Lung (tissue), 12 donors: ENCODE data around the gene RSPRY1. TPM values are rescaled to one million over a fixed set of nuclear protein-coding genes. Genes with fewer than 3 reads are reported as not detected.

Source experiments
- ATAC-seq: fragments of 200-7000 bp; cut with Tn5 transposase; one replicate; pipeline ENCODE4 v1.9.1; 2020; ENCODE audit warnings: moderate number of reproducible peaks; ENCODE audit not compliant: insufficient read depth, low FRiP score
- DNase-seq, 3 donors: peaks; one replicate each; pipeline ENCODE4 v3.0.0-alpha.2; 2013 to 2017
- H3K27ac ChIP-seq, 2 donors: one replicate each; pipeline ENCODE4 v1.5.1; 2013; ENCODE audit warnings: mild to moderate bottlenecking in 2 of 2, moderate library complexity in 2 of 2, control low read depth in 1 of 2, inconsistent platforms in 1 of 2, low read depth in 1 of 2, low read length in 1 of 2
- H3K27me3 ChIP-seq, 3 donors: one replicate each; pipeline ENCODE4 v1.5.1; 2013; ENCODE audit warnings: low read length in 2 of 3; ENCODE audit not compliant: control insufficient read depth in 3 of 3, insufficient read depth in 3 of 3
- H3K36me3 ChIP-seq, 4 donors: one replicate each; pipeline ENCODE4 v1.5.1; 2013; ENCODE audit warnings: low read length in 4 of 4, mild to moderate bottlenecking in 1 of 4, moderate library complexity in 1 of 4; ENCODE audit not compliant: control insufficient read depth in 4 of 4, insufficient read depth in 4 of 4
- H3K4me1 ChIP-seq, 5 donors: one replicate each; pipeline ENCODE4 v1.5.1; 2013; ENCODE audit warnings: low read length in 5 of 5, mild to moderate bottlenecking in 2 of 5, moderate library complexity in 1 of 5; ENCODE audit not compliant: control insufficient read depth in 5 of 5, insufficient read depth in 5 of 5
- H3K4me3 ChIP-seq: one replicate; pipeline ENCODE4 v1.5.1; 2013; ENCODE audit warnings: mild to moderate bottlenecking, control low read depth, moderate library complexity
- H3K9ac ChIP-seq, 2 donors: one replicate each; pipeline ENCODE4 v1.5.1; 2013; ENCODE audit warnings: low read length in 2 of 2, control low read depth in 1 of 2; ENCODE audit not compliant: insufficient read depth in 1 of 2
- H3K9me3 ChIP-seq, 4 donors: one replicate each; pipeline ENCODE4 v1.5.1; 2013; ENCODE audit warnings: low read length in 3 of 4, mild to moderate bottlenecking in 1 of 4, moderate library complexity in 1 of 4; ENCODE audit not compliant: control insufficient read depth in 4 of 4, insufficient read depth in 3 of 4
- CTCF ChIP-seq: IDR thresholded peaks from 2 replicates; pipeline ENCODE4 v1.5.1; 2012; ENCODE audit warnings: mild to moderate bottlenecking; ENCODE audit errors: control extremely low read depth, extremely low read depth
- WGBS, 2 donors: extraction: QIAGEN DNeasy Blood & Tissue Kit; methylation state at CpG; one replicate each; pipeline ENCODE4 v1.1.7; 2013; 5-methylcytosine and 5-hydroxymethylcytosine counted together
- polyA plus RNA-seq, 2 donors: library from polyadenylated mRNA; stranded (reverse); fragments of 200-250 nt; gene quantifications; one replicate each; pipeline ENCODE4 v1.2.1, GENCODE V29; 2013
- total RNA-seq, 2 donors: library from RNA; depleted of rRNA in 1 of 2; stranded (reverse); fragments of >200 nt in 1 of 2; gene quantifications; one replicate each; pipeline ENCODE4 v1.2.1, GENCODE V29; 2014 to 2021
- donor health status: control.
- donor health status: control.
- donor health status: Bipolar disorder and iron deficiency.
- donor health status: healthy.
- donor health status: DM: yes; HTN: yes; CAD: no.

RSPRY1 gene
- total and polyA plus RNA-seq, 4 donors = 10.5 to 71.7 (median 25.2) TPM

GRCh38 chr16:57208926-57209325 lies 22.8 kb downstream of the RSPRY1 start:
- no peaks in the 10 kb centered on the region for H3K9me3 ChIP-seq
- DNase-seq (no peak), ATAC-seq (no peak)
- H3K4me1 ChIP-seq = no peaks in the 10 kb centered on the region
- no peak overlapping the region for H3K9ac ChIP-seq
- H3K4me3 ChIP-seq = no peak overlapping the region
- WGBS, 2 donors = 96 to 99% methylated on average over 1 of the region's 1 CpG
- H3K27me3 ChIP-seq = no peaks in the 10 kb centered on the region
- H3K36me3 ChIP-seq = peaks cover 24 to 53% (median 32%) of the 10 kb centered on the region in 4 donors
- H3K27ac ChIP-seq = no peak overlapping the region
- TF ChIP-seq CTCF = no peak

- Histone ChIP-seq H3K4me1 (no peaks in the 10 kb centered on the region), H3K4me3 (no peak overlapping the region), H3K9me3 (peaks cover 0 to 3% (median 0%) of the 10 kb centered on the region in 4 donors), H3K27me3 (no peaks in the 10 kb centered on the region), H3K27ac (no peak overlapping the region), H3K36me3 (peaks cover 27 to 56% (median 36%) of the 10 kb centered on the region in 4 donors), H3K9ac (no peak overlapping the region)
- WGBS, 2 donors = 95 to 96% methylated on average over 5 of the region's 5 CpGs
- ATAC-seq (no peak), DNase-seq (no peak)
- TF ChIP-seq CTCF = no peak
These were observed 23.7 kb downstream of the RSPRY1 start for GRCh38 chr16:57209780-57210179.

GRCh38 chr16:57213462-57213861 lies 27.3 kb downstream of the RSPRY1 start:
- ATAC-seq (no peak), DNase-seq (no peak)
- Histone ChIP-seq H3K27me3 (no peaks in the 10 kb centered on the region), H3K9ac (no peak overlapping the region), H3K27ac (no peak overlapping the region), H3K36me3 (peaks cover 31 to 60% (median 55%) of the 10 kb centered on the region in 4 donors), H3K4me3 (no peak overlapping the region), H3K9me3 (peaks cover 0 to 9% (median 6%) of the 10 kb centered on the region in 4 donors), H3K4me1 (no peaks in the 10 kb centered on the region)
- TF ChIP-seq CTCF = no peak
- 89 to 91% methylated on average over 1 of the region's 1 CpG for WGBS, 2 donors

GRCh38 chr16:57216968-57217367 lies 30.8 kb downstream of the RSPRY1 start:
- Histone ChIP-seq H3K27me3 (no peaks in the 10 kb centered on the region), H3K27ac (no peak overlapping the region), H3K4me3 (no peak overlapping the region), H3K9me3 (peaks cover 0 to 9% (median 6%) of the 10 kb centered on the region in 4 donors), H3K36me3 (peaks cover 27 to 76% (median 73%) of the 10 kb centered on the region in 4 donors), H3K4me1 (no peaks in the 10 kb centered on the region), H3K9ac (no peak overlapping the region)
- TF ChIP-seq CTCF = no peak
- DNase-seq (no peak), ATAC-seq (no peak)
- WGBS, 2 donors = 93 to 99% methylated on average over 2 of the region's 2 CpGs
